Measurements from ENCODE around the gene GFER.
A peak's percentile ranks its signal among the peaks of the same experiment; 100 is the strongest.

DNA sequence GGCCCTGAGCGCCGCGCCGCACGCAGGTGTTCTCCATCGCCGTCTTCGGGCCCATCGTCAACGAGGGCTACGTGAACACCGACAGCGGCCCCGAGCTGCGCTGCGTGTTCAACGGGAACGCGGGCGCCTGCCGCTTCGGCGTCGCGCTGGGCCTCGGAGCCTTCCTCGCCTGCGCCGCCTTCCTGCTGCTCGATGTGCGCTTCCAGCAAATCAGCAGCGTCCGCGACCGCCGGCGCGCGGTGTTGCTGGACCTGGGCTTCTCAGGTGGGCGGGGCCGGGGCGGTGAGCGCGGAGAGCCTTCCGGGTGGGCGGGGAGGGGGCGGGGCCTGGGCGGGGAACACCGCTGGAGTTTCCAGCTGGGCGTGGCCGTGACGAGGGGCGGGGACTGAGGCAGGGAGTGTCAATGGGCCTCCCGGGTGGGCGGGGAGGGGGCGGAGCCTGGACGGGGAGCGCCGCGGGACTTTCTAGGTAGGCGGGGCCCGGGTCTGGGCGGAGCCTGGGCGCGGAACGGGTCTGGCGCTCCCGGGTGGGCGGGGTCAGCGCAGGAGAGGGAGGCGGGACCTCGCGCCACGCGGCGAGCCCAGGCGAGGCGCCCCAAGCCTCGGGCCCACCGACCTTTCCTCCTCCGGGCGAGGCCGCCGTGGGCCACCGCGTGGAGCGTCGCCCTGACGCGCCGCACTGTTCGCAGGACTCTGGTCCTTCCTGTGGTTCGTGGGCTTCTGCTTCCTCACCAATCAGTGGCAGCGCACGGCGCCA lies 8.1 kb downstream of the GFER start:
- TF ChIP-seq CTCF (optimal IDR thresholded peaks at IDR 0.05 in 1 of 3, IDR thresholded peaks at IDR 0.05 in 1 of 3, conservative IDR thresholded peaks at IDR 0.05 in 1 of 3; ENCODE audit: extremely low read depth in 1 of 3, insufficient read depth in 2 of 3, low read length in 3 of 3) (peak in 1 of 3 experiments; percentile 5), EZH2 (IDR thresholded peaks at IDR 0.05; ENCODE audit: low read length) (no peak)

Data from keratinocyte (primary cell).